ENCODE measurements around the gene SHISA2. TPM values are rescaled to one million over a fixed set of nuclear protein-coding genes. Genes with fewer than 3 reads are reported as not detected.
A peak's percentile ranks its signal among the peaks of the same experiment; 100 is the strongest.

Gene SHISA2
- total RNA-seq, 1 experiment from 2014 or later, result 8.1 TPM

DNA sequence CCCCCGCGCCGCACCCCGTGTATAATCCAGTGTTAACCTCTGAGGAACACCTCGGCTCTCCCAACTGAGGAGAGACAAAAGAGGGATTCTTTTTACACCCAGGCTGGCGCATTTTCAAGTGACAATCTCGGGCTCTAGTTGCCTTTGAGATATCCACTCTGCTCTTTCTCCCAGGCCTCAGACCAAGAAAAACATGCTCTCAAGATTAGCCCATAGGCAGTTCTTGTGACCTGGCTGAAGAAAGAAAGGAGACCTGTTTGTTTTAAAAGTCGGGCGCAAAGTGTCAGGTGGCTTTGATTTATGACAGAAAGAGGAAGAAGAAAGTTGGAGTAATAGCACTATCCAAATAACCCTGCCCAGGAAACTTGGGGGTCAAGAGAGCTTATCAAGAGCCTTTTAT is 27.3 kb downstream of the SHISA2 start:
- Histone ChIP-seq H3K27ac (ENCODE audit: insufficient read length, low read depth, low read length) (no peak overlapping the region), H2AFZ (ENCODE audit: low read length) (no peak overlapping the region), H2AK5ac (ENCODE audit: insufficient read length, low read length) (no peak overlapping the region), H3K79me2 (ENCODE audit: insufficient read depth, low read length) (no peaks in the 10 kb centered on the region), H3K9me3 (ENCODE audit: control insufficient read depth, low read depth, low read length) (no peaks in the 10 kb centered on the region), H3K23ac (ENCODE audit: insufficient read length, low read depth, low read length) (no peak overlapping the region), H3K27me3 (ENCODE audit: insufficient read depth, low read length) (no peaks in the 10 kb centered on the region; the same call in 1 of the 2 replicates), H4K8ac (replicated peaks; ENCODE audit: insufficient read length, low read depth, low read length) (no peak overlapping the region), H3K23me2 (ENCODE audit: insufficient read length, low read depth, low read length, poor library complexity, severe bottlenecking) (no peaks in the 10 kb centered on the region), H4K91ac (ENCODE audit: insufficient read length, low read depth, low read length) (no peak overlapping the region), H4K20me1 (ENCODE audit: control insufficient read depth, insufficient read depth, insufficient read length) (no peaks in the 10 kb centered on the region), H2BK5ac (ENCODE audit: insufficient read length, low read length) (no peak overlapping the region), H3K18ac (ENCODE audit: insufficient read length, low read depth, low read length) (no peak overlapping the region), H2BK20ac (ENCODE audit: low read depth, low read length, poor library complexity, severe bottlenecking) (no peak overlapping the region), H2BK15ac (ENCODE audit: low read depth, low read length) (no peak overlapping the region), H3K4ac (ENCODE audit: low read depth, low read length) (no peak overlapping the region), H4K5ac (ENCODE audit: insufficient read length, low read depth, low read length) (no peak overlapping the region), H3K4me2 (ENCODE audit: insufficient read depth, insufficient read length, low read length) (no peak overlapping the region), H2BK12ac (ENCODE audit: insufficient read length, low read depth, low read length) (no peak overlapping the region), H3T11ph (ENCODE audit: low read length) (no peak overlapping the region), H3K79me1 (ENCODE audit: insufficient read depth, low read depth, low read length, poor library complexity, severe bottlenecking) (no peaks in the 10 kb centered on the region), H3K56ac (ENCODE audit: insufficient read length, low read depth, low read length) (no peak overlapping the region), H2BK120ac (ENCODE audit: low read depth, low read length, poor library complexity, severe bottlenecking) (no peak overlapping the region), H3K14ac (ENCODE audit: insufficient read depth, low read length) (no peak overlapping the region), H3K4me1 (ENCODE audit: insufficient read depth, low read length) (peaks cover 6% of the 10 kb centered on the region; the same call in 1 of the 2 replicates), H3K9ac (ENCODE audit: extremely low read depth, insufficient read length, low read length) (no peak overlapping the region)
- no peak overlapping the region for H3K4me3 Mint-ChIP-seq
- H3K27me3 Mint-ChIP-seq (ENCODE audit: low read depth), result no peaks in the 10 kb centered on the region
- peaks cover 37 to 40% of the 10 kb centered on the region in 2 experiments for H3K4me1 Mint-ChIP-seq
- H3K27ac Mint-ChIP-seq, result peak overlapping the region in 1 of 3 experiments; percentile 17; a peak in 3 of 7 replicates
- WGBS (ENCODE audit: extremely low coverage, insufficient read length, low lambda C conversion rate), result no CpG with 5 or more reads among the region's 9 CpGs
- peaks cover 0 to 3% (median 0%) of the 10 kb centered on the region in 3 experiments; a peak in 1 of 7 replicates for H3K36me3 Mint-ChIP-seq (ENCODE audit: insufficient read depth in 1 of 3, low read depth in 3 of 3)
- TF ChIP-seq, protein P1, sequence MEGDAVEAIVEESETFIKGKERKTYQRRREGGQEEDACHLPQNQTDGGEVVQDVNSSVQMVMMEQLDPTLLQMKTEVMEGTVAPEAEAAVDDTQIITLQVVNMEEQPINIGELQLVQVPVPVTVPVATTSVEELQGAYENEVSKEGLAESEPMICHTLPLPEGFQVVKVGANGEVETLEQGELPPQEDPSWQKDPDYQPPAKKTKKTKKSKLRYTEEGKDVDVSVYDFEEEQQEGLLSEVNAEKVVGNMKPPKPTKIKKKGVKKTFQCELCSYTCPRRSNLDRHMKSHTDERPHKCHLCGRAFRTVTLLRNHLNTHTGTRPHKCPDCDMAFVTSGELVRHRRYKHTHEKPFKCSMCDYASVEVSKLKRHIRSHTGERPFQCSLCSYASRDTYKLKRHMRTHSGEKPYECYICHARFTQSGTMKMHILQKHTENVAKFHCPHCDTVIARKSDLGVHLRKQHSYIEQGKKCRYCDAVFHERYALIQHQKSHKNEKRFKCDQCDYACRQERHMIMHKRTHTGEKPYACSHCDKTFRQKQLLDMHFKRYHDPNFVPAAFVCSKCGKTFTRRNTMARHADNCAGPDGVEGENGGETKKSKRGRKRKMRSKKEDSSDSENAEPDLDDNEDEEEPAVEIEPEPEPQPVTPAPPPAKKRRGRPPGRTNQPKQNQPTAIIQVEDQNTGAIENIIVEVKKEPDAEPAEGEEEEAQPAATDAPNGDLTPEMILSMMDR (conservative IDR thresholded peaks at IDR 0.05), result no peak
- DNase-seq, result no peak
- no peaks in the 10 kb centered on the region for H3K9me3 Mint-ChIP-seq
